Hematopoietic multipotent progenitor cell treated with erythropoietin and hydrocortisone succinate and interleukin-3 and kit ligand, for 17 days (in vitro differentiated cells): ENCODE measurements around the gene DTNBP1.

Source experiments
- DNase-seq: peaks from one replicate; pipeline ENCODE4 v3.0.0-alpha.2; 2015; ENCODE audit warnings: low spot score

The DTNBP1 gene

GRCh38 chr6:15588971-15589634, 73.7 kb downstream of the DTNBP1 start:
- no peak for DNase-seq

- DNase-seq = no peak
Measured at GRCh38 chr6:15586503-15586902, 76.3 kb downstream of the DTNBP1 start.

GRCh38 chr6:15585760-15586214, 77.0 kb downstream of the DTNBP1 start:
- DNase-seq = no peak

GRCh38 chr6:15582499-15582898, 80.3 kb downstream of the DTNBP1 start:
- DNase-seq = no peak

- DNase-seq = no peak
Measured at GRCh38 chr6:15581751-15582150, 81.1 kb downstream of the DTNBP1 start.

- DNase-seq = no peak
Measured at GRCh38 chr6:15580326-15580725, 82.5 kb downstream of the DTNBP1 start.

GRCh38 chr6:15578716-15579391, 84.0 kb downstream of the DTNBP1 start:
- no peak for DNase-seq

GRCh38 chr6:15577550-15578171, 85.2 kb downstream of the DTNBP1 start:
- no peak for DNase-seq

- no peak for DNase-seq
Measured at GRCh38 chr6:15577106-15577505, 85.7 kb downstream of the DTNBP1 start.

- DNase-seq = no peak
Measured at GRCh38 chr6:15575357-15576033, 87.3 kb downstream of the DTNBP1 start.

GRCh38 chr6:15574486-15574885, 88.3 kb downstream of the DTNBP1 start:
- DNase-seq = no peak

- DNase-seq = no peak
Measured at GRCh38 chr6:15574023-15574422, 88.8 kb downstream of the DTNBP1 start.

GRCh38 chr6:15573384-15573783, 89.4 kb downstream of the DTNBP1 start:
- DNase-seq = no peak

- no peak for DNase-seq
Measured at GRCh38 chr6:15572296-15573016, 90.4 kb downstream of the DTNBP1 start.

- DNase-seq = no peak
Measured at GRCh38 chr6:15570171-15570570, 92.7 kb downstream of the DTNBP1 start.

GRCh38 chr6:15569035-15569995, 93.5 kb downstream of the DTNBP1 start:
- DNase-seq = no peak

GRCh38 chr6:15562977-15563376, 99.9 kb downstream of the DTNBP1 start:
- no peak for DNase-seq

GRCh38 chr6:15561447-15562199, 101.2 kb downstream of the DTNBP1 start:
- no peak for DNase-seq

- no peak for DNase-seq
Measured at GRCh38 chr6:15560713-15561112, 102.1 kb downstream of the DTNBP1 start.

- DNase-seq = no peak
Measured at GRCh38 chr6:15557174-15557573, 105.7 kb downstream of the DTNBP1 start.
